Vagina (tissue), 2 donors: ENCODE results near the gene LYPD1.

Experiments used
- CTCF ChIP-seq, 3 experiments: fragments of 450-650 bp in 2 of 3; fragments of 200-600 bp in 1 of 3; sonication (generic) in 1 of 3; IDR thresholded peaks; one replicate each; pipeline ENCODE4 v1.5.1; 2017 to 2019; ENCODE audit warnings: antibody characterized with exemption in 3 of 3, mild to moderate bottlenecking in 2 of 3, moderate library complexity in 2 of 3
- POLR2A ChIP-seq, 2 donors: fragments of 450-650 bp; IDR thresholded peaks; one replicate each; pipeline ENCODE4 v1.6.1; 2017; ENCODE audit warnings: antibody characterized with exemption in 2 of 2, mild to moderate bottlenecking in 2 of 2, moderate library complexity in 2 of 2
- POLR2AphosphoS5 ChIP-seq, 2 donors: sonication (generic); formaldehyde crosslinking; IDR thresholded peaks; one replicate each; pipeline ENCODE4 v1.9.0; 2017; ENCODE audit warnings: antibody characterized with exemption in 2 of 2, mild to moderate bottlenecking in 2 of 2, low read depth in 1 of 2; ENCODE audit not compliant: insufficient read depth in 1 of 2

- TF ChIP-seq POLR2A (IDR thresholded peaks at IDR 0.05) = no peak
- no peak for TF ChIP-seq CTCF (IDR thresholded peaks at IDR 0.05)
- no peak for TF ChIP-seq POLR2AphosphoS5 (IDR thresholded peaks at IDR 0.05; ENCODE audit: insufficient read depth in 1 of 2, low read depth in 1 of 2)
Measured at GRCh38 chr2:132662732-132663131, 7.3 kb downstream of the LYPD1 start.
